Myometrial cell (primary cell): ENCODE measurements around the gene NUPR1. TPM values are rescaled to one million over a fixed set of nuclear protein-coding genes. Genes with fewer than 3 reads are reported as not detected.

Experiments used
- total RNA-seq: library from RNA; depleted of rRNA; stranded (reverse); fragments of >200 nt; gene quantifications from 2 replicates; pipeline ENCODE4 v1.2.3, GENCODE V29; 2015

NUPR1 gene
- 28.7 and 29.1 TPM in 2 replicates for total RNA-seq

GRCh38 chr16:28538733-28539596 is at the start of gene NUPR1:
TSS of gene NUPR1 (minus strand) at chr16:28538974. CDS start at chr16:28538907, 67 bp downstream.

GRCh38 chr16:28553776-28554633 is 15.2 kb upstream of the NUPR1 start, which contains the start of gene SGF29:
TSS of gene SGF29 (plus strand) at chr16:28553920. CDS start at chr16:28581070, 27,150 bp downstream.

GRCh38 chr16:28494121-28494851 is 44.5 kb downstream of the NUPR1 start, which contains the start of gene APOBR:
TSS of gene APOBR (plus strand) at chr16:28494643. CDS start at chr16:28494682, 39 bp downstream.

GRCh38 chr16:28491970-28492474 is 46.8 kb downstream of the NUPR1 start, which contains the start of gene CLN3:
TSS of gene CLN3 (minus strand) at chr16:28492074. CDS start at chr16:28491759, 315 bp downstream.

Other genes with a start within 250 kb of the NUPR1 start
- gene SBK1, start 246.4 kb downstream of the NUPR1 start, total RNA-seq = 0.58 TPM in 1 of 2 replicates, not detected in the other
- 0.71 TPM in 1 of 2 replicates, not detected in the other for gene NPIPB6, start 175.5 kb downstream of the NUPR1 start, total RNA-seq
- gene EIF3CL, start 135.1 kb downstream of the NUPR1 start, total RNA-seq = 112 and 116 TPM in 2 replicates
- gene NPIPB7, start 66.6 kb downstream of the NUPR1 start, total RNA-seq = not detected in 2 replicates
- 16.1 and 19.0 TPM in 2 replicates for gene CLN3, start 46.9 kb downstream of the NUPR1 start, total RNA-seq
- not detected in 2 replicates for gene APOBR, start 44.3 kb downstream of the NUPR1 start, total RNA-seq
- gene IL27, start 32.1 kb downstream of the NUPR1 start, total RNA-seq = not detected in 2 replicates
- 11.2 and 14.7 TPM in 2 replicates for gene SGF29, start 14.9 kb upstream of the NUPR1 start, total RNA-seq
- 0.58 TPM in 1 of 2 replicates, not detected in the other for gene SULT1A2, start 58.1 kb upstream of the NUPR1 start, total RNA-seq
- 4.6 and 5.2 TPM in 2 replicates for gene SULT1A1, start 71.1 kb upstream of the NUPR1 start, total RNA-seq
- gene NPIPB8, start 99.1 kb upstream of the NUPR1 start, total RNA-seq = not detected in 2 replicates
- gene EIF3C, start 172.5 kb upstream of the NUPR1 start, total RNA-seq = 127 and 137 TPM in 2 replicates
- not detected in 2 replicates for gene NPIPB9, start 212.8 kb upstream of the NUPR1 start, total RNA-seq